ENCODE results near the gene UBE2V1.
"Not testable (repeated sequence)": the region's sequence is repeated elsewhere in the genome, so short reads cannot be mapped to it uniquely, and the experiment has no call there.

The UBE2V1 gene

GRCh38 chr20:50067018-50067417 lies 45.9 kb downstream of the UBE2V1 start:
- ATAC-seq (ENCODE audit: low read depth) (no peak), DNase-seq (ENCODE audit: low spot score) (no peak)
- Histone ChIP-seq H3K36me3 (ENCODE audit: low read depth) (no peaks in the 10 kb centered on the region), H3K27me3 (ENCODE audit: insufficient read depth, poor library complexity, severe bottlenecking) (no peaks in the 10 kb centered on the region), H3K4me3 (ENCODE audit: severe bottlenecking) (no peak overlapping the region), H3K4me1 (ENCODE audit: insufficient read depth, poor library complexity, severe bottlenecking) (no peaks in the 10 kb centered on the region), H3K9me3 (ENCODE audit: severe bottlenecking) (no peaks in the 10 kb centered on the region), H3K27ac (ENCODE audit: poor library complexity, severe bottlenecking) (no peak overlapping the region)
- TF ChIP-seq CTCF (IDR thresholded peaks at IDR 0.05; ENCODE audit: poor library complexity, severe bottlenecking), result no peak

- Histone ChIP-seq H3K4me3 (ENCODE audit: severe bottlenecking) (no peak overlapping the region), H3K27ac (ENCODE audit: poor library complexity, severe bottlenecking) (no peak overlapping the region), H3K27me3 (ENCODE audit: insufficient read depth, poor library complexity, severe bottlenecking) (no peaks in the 10 kb centered on the region), H3K4me1 (ENCODE audit: insufficient read depth, poor library complexity, severe bottlenecking) (no peaks in the 10 kb centered on the region), H3K36me3 (ENCODE audit: low read depth) (no peaks in the 10 kb centered on the region), H3K9me3 (ENCODE audit: severe bottlenecking) (no peaks in the 10 kb centered on the region)
- no peak for ATAC-seq (ENCODE audit: low read depth)
- TF ChIP-seq CTCF (IDR thresholded peaks at IDR 0.05; ENCODE audit: poor library complexity, severe bottlenecking), result no peak
- DNase-seq (ENCODE audit: low spot score), result no peak
These were observed 46.7 kb downstream of the UBE2V1 start for GRCh38 chr20:50066161-50066834.

DNA sequence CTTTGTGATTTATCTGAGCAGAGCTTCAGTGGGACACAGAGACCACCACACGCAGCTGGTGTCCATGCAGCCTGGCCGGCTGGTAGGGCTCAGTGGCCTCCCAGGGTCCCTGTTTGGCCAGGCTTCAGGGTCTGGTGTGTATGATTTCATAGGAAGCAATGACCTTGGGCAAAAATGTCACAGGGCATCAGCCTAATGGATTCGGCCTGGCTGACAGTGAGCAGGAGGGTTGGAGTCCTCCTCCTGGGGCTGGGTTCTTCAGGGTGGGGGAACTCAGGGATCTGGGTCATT lies 47.7 kb downstream of the UBE2V1 start:
- H3K27ac ChIP-seq (ENCODE audit: poor library complexity, severe bottlenecking), result no peak overlapping the region
- no peak for ATAC-seq (ENCODE audit: low read depth)

GRCh38 chr20:50063763-50064162 lies 49.2 kb downstream of the UBE2V1 start:
- H3K9me3 ChIP-seq (ENCODE audit: severe bottlenecking); H3K27me3 ChIP-seq (ENCODE audit: insufficient read depth, poor library complexity, severe bottlenecking); H3K4me1 ChIP-seq (ENCODE audit: insufficient read depth, poor library complexity, severe bottlenecking); DNase-seq (ENCODE audit: low spot score); ATAC-seq (ENCODE audit: low read depth); H3K36me3 ChIP-seq (ENCODE audit: low read depth); H3K27ac ChIP-seq (ENCODE audit: poor library complexity, severe bottlenecking); H3K4me3 ChIP-seq (ENCODE audit: severe bottlenecking): not testable (repeated sequence)

More for the DNA sequence above, 47.7 kb downstream of the UBE2V1 start:
- Histone ChIP-seq H3K36me3 (ENCODE audit: low read depth) (no peaks in the 10 kb centered on the region), H3K27me3 (ENCODE audit: insufficient read depth, poor library complexity, severe bottlenecking) (no peaks in the 10 kb centered on the region), H3K9me3 (ENCODE audit: severe bottlenecking) (no peaks in the 10 kb centered on the region), H3K4me1 (ENCODE audit: insufficient read depth, poor library complexity, severe bottlenecking) (no peaks in the 10 kb centered on the region), H3K4me3 (ENCODE audit: severe bottlenecking) (no peak overlapping the region)
- TF ChIP-seq CTCF (IDR thresholded peaks at IDR 0.05; ENCODE audit: poor library complexity, severe bottlenecking), result no peak
- no peak for DNase-seq (ENCODE audit: low spot score)

DNA sequence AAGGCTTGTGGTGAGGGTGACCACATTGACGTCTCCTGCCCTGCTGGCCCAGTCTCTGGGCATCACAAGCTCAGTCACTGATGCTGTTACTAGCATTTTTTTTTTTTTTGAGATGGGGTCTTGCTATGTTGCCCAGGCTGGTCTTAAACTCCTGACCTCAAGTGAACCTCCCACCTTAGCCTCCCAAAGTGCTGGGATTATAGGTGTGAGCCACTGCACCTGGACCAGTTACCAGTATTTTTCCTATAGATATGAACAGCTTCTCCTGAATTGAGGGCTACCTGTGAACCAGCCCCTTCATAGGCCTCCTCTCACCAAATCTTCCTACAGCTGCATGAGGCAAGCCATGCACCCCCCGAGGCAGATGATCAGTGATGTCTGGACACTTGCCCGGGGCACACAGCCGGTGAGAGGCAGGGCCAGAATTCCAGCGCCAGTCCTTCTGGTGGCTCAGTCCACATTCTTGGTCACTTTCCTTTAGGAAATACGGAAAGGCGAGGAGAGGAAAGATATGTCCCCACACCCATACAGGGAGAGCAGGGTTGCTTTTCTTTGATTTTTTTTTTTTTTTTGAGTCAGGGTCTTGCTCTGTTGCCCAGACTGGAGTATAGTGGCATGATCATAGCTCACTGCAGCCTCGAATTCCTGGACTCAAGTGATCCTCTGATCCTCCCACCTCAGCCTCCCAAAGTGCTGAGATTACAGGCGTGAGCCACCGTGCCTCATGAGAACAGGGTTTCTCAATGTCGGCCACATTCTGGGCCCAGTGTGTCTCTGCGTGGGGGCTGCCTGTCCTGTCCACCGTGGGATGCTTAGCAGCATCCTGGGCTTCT lies 50.7 kb downstream of the UBE2V1 start:
- ATAC-seq (ENCODE audit: low read depth), result no peak
- Histone ChIP-seq H3K27ac (ENCODE audit: poor library complexity, severe bottlenecking) (no peak overlapping the region), H3K27me3 (ENCODE audit: insufficient read depth, poor library complexity, severe bottlenecking) (no peaks in the 10 kb centered on the region), H3K4me1 (ENCODE audit: insufficient read depth, poor library complexity, severe bottlenecking) (no peaks in the 10 kb centered on the region), H3K9me3 (ENCODE audit: severe bottlenecking) (no peaks in the 10 kb centered on the region), H3K4me3 (ENCODE audit: severe bottlenecking) (no peak overlapping the region), H3K36me3 (ENCODE audit: low read depth) (no peaks in the 10 kb centered on the region)
- TF ChIP-seq CTCF (IDR thresholded peaks at IDR 0.05; ENCODE audit: poor library complexity, severe bottlenecking), result no peak
- DNase-seq (ENCODE audit: low spot score), result no peak
